Erythroblast (primary cell): ENCODE measurements around the gene KIDINS220.

Source experiments
- GATA1 ChIP-seq: IDR thresholded peaks from 2 replicates; pipeline ENCODE4 v1.6.1; 2011; ENCODE audit warnings: low read depth, mild to moderate bottlenecking, control low read depth, low read length, moderate library complexity
- POLR2A ChIP-seq: IDR thresholded peaks from 2 replicates; pipeline ENCODE4 v1.6.1; 2011; ENCODE audit warnings: mild to moderate bottlenecking, low read length

- TF ChIP-seq POLR2A (no peak), GATA1 (no peak)
Measured at GRCh38 chr2:8837795-8838140, 355 bp upstream of the KIDINS220 start.
